Pancreas (tissue), 10 donors: Measurements from ENCODE around the gene EDEM3. TPM values are rescaled to one million over a fixed set of nuclear protein-coding genes. Genes with fewer than 3 reads are reported as not detected.

ENCODE experiments used
- ATAC-seq, 4 donors: fragments of 200-7000 bp; cut with Tn5 transposase; one replicate each; pipeline versions ENCODE4 v1.8.0 to v1.9.1; 2020; ENCODE audit warnings: mild to moderate bottlenecking in 4 of 4, moderate library complexity in 4 of 4
- DNase-seq, 6 donors: peaks; one replicate each; pipeline ENCODE4 v3.0.0-alpha.2; 2020
- FAIRE-seq: peaks from 2 replicates; lab custom pipeline; 2012; peaks lifted over from hg19 to GRCh38; lab: Jason Lieb, UNC
- H3K27ac ChIP-seq, 4 donors: fragments of 200-600 bp; sonication (generic); 1 replicate in 3 of 4; 2 replicates in 1 of 4; pipeline versions ENCODE4 v1.5.0 to v1.8.0; 2020
- H3K27me3 ChIP-seq, 4 donors: fragments of 200-600 bp; one replicate each; pipeline ENCODE4 v1.8.0; 2021
- H3K36me3 ChIP-seq, 3 donors: fragments of 200-600 bp; sonication (generic) in 1 of 3; one replicate each; pipeline versions ENCODE4 v1.5.0 to v1.8.0; 2020 to 2021
- H3K4me1 ChIP-seq, 3 donors: fragments of 200-600 bp; one replicate each; pipeline ENCODE4 v1.8.0; 2021
- H3K4me3 ChIP-seq, 4 donors: fragments of 200-600 bp; sonication (generic) in 2 of 4; one replicate each; pipeline versions ENCODE4 v1.5.0 to v1.8.0; 2020 to 2021
- H3K9me3 ChIP-seq, 4 donors: fragments of 200-600 bp; one replicate each; pipeline ENCODE4 v1.8.0; 2021
- WGBS, 2 donors: extraction: QIAGEN DNeasy Blood & Tissue Kit; methylation state at CpG; one replicate each; pipeline ENCODE4 v1.1.7; 2013; 5-methylcytosine and 5-hydroxymethylcytosine counted together
- intact Hi-C, 3 donors: fragments of 100-400 bp; cut with DNase I; formaldehyde crosslinking; loops; one replicate each; pipeline versions ENCODE4 v1.11.1 to v1.14.2; 2022
- polyA plus RNA-seq, 2 donors: library from polyadenylated mRNA; stranded (reverse); fragments of 200-250 nt; gene quantifications; one replicate each; pipeline ENCODE4 v1.2.3, GENCODE V29; 2013
- total RNA-seq, 6 donors: library from RNA; stranded (reverse); fragmentation: NEBNext Ultra II Directional in 4 of 6; extraction: Animal tissue kit (Norgen Biotek cat#: 25700) in 4 of 6; gene quantifications; one replicate each; pipeline versions ENCODE4 v1.2.1 to v1.2.4, GENCODE V29; 2021 to 2023
- TF ChIP-seq, protein P1 (sequence below), 4 donors: fragments of 200-600 bp; sonication (generic) in 3 of 4; IDR thresholded peaks; one replicate each; pipeline versions ENCODE4 v1.5.0 to v1.8.0; 2021; ENCODE audit warnings: antibody characterized with exemption in 4 of 4
- donor health status: healthy with polysubstance abuse.
- donor health status: DM: no; HTN: no; CAD: no; lungs with moderate emphysema.
- donor health status: DM: no; HTN: no; CAD: no.
- donor health status: control.
- donor health status: control.
- donor health status: Bipolar disorder and iron deficiency.
- donor health status: DM: yes; HTN: yes; CAD: no.
- donor health status: DM: no; HTN: no; CAD: no.
- donor health status: DM: no; HTN: no; CAD: no.
- donor health status: DM: yes; HTN: yes; CAD: no.

Gene EDEM3
- total and polyA plus RNA-seq, 8 donors, result 12.1 to 46.7 (median 34.1) TPM

DNA sequence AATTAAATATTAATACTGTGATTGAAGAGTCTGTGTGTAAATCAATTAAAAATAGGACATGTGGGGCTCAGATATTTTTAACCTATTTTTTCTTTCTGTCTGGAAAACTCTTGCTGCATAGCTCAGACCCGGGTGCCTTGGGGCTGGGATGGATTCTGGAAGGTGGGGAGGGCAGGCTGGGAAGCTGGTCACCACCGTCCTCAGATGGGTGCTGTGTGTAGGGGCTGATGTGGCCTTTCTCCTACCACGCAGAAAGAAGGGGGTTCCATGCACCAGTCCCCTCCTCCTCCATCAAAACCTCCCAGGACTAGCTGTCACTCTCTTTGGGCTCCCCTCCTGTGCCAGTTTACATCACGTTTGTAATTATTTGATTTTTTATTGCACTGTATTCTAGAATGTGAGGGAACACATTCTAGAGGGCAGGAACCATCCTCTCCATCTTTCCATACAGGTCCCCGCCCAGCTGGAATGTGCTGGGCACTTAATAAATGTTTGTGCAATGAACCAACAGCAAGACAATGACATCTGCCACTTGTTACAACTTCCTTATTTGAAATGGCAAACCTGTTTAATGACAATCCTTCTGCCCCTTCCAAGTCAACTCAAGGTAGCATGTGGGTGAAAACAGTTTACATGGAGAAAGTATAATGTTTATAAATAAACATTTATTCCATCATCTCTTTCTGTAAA, 104.3 kb downstream of the EDEM3 start:
- 63 to 64% methylated on average over 5 of the region's 5 CpGs for WGBS, 2 donors
- Histone ChIP-seq H3K36me3 (no peaks in the 10 kb centered on the region), H3K4me1 (no peaks in the 10 kb centered on the region), H3K4me3 (no peak overlapping the region), H3K9me3 (no peaks in the 10 kb centered on the region), H3K27me3 (no peaks in the 10 kb centered on the region), H3K27ac (no peak overlapping the region)
- TF ChIP-seq, protein P1, sequence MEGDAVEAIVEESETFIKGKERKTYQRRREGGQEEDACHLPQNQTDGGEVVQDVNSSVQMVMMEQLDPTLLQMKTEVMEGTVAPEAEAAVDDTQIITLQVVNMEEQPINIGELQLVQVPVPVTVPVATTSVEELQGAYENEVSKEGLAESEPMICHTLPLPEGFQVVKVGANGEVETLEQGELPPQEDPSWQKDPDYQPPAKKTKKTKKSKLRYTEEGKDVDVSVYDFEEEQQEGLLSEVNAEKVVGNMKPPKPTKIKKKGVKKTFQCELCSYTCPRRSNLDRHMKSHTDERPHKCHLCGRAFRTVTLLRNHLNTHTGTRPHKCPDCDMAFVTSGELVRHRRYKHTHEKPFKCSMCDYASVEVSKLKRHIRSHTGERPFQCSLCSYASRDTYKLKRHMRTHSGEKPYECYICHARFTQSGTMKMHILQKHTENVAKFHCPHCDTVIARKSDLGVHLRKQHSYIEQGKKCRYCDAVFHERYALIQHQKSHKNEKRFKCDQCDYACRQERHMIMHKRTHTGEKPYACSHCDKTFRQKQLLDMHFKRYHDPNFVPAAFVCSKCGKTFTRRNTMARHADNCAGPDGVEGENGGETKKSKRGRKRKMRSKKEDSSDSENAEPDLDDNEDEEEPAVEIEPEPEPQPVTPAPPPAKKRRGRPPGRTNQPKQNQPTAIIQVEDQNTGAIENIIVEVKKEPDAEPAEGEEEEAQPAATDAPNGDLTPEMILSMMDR (IDR thresholded peaks at IDR 0.05), result no peak
- DNase-seq (no peak), FAIRE-seq (no peak), ATAC-seq (no peak)
- intact Hi-C loops, result no loop called here

DNA sequence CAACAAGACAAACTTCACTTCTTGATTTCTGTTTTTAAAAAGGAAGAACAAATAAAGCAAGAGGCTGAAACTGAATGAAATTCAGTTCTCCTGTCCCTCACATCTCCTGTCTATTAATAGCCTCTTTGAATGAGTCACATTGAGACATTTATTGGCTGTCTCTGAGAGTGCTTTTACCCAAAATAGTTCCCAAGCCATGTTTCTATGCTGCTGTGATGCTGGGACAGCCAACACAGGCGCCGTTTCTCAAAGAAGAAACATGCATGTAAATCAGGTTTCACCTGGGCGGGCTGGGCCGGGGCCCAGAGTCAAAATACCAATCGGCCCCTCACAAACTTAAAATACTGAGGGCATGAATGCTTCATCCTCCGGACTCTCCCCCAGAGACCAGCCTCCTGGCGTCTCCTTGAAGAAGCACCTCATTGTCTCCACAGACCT, 105.2 kb downstream of the EDEM3 start:
- Histone ChIP-seq H3K4me1 (no peaks in the 10 kb centered on the region), H3K27ac (no peak overlapping the region), H3K4me3 (no peak overlapping the region), H3K27me3 (no peaks in the 10 kb centered on the region), H3K36me3 (no peaks in the 10 kb centered on the region), H3K9me3 (no peaks in the 10 kb centered on the region)
- 81 to 90% methylated on average over 7 of the region's 7 CpGs for WGBS, 2 donors
- TF ChIP-seq, protein P1 (IDR thresholded peaks at IDR 0.05), result no peak
- no peak for DNase-seq
- no peak for FAIRE-seq
- ATAC-seq, result peak in 1 of 4 donors; percentile 55
- intact Hi-C loops, result no loop called here

DNA sequence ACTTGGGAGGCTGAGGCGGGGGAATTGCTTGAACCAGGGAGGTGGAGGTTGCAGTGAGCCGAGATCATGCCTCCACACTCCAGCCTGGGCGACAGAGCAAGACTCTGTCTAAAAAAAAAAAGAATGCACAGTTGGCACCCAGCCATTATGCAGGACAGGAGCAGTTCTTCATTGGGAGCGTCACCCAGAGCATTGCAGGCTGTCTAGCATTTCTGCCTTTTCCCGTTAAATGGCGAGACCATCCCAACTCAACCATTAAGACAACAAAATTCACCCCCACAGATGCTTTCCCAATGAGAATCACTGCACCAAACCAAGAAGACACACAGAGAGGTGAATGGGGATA, 105.8 kb downstream of the EDEM3 start:
- FAIRE-seq, result no peak
- 83 to 86% methylated on average over 6 of the region's 6 CpGs for WGBS, 2 donors

DNA sequence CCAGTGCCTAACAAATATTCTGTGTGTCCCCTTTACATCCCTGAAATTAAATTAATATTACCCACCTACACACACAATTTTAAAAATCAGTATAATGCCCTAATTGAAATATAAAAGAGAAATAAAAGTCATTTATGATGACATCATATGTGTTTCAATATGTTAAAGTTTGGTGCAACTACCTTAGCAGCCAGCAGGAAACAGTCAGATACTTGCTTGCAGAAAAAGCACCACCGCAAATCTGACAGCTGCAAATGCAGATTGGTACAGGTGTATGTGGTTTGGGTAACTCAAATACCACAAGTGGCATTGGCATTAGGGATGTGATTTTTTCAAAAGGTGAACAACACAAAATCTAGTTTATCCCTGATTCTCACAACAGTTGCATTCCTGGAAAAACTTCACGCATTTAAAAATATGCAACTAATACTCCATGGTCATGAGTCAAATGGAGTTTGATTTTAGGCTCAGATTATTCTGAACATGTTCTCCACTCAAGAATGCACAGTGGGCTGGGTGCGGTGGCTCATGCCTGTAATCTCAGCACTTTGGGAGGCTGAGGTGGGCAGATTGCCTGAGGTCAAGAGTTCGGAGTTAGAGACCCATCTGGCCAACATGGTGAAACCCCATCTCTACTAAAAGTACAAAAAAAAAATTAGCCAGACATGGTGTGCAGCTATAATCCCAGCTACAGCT, 106.3 kb downstream of the EDEM3 start:
- Histone ChIP-seq H3K36me3 (no peaks in the 10 kb centered on the region), H3K27ac (no peak overlapping the region), H3K27me3 (no peaks in the 10 kb centered on the region), H3K4me1 (no peaks in the 10 kb centered on the region), H3K4me3 (no peak overlapping the region), H3K9me3 (no peaks in the 10 kb centered on the region)
- intact Hi-C loops, result no loop called here
- ATAC-seq (no peak), DNase-seq (no peak), FAIRE-seq (no peak)
- TF ChIP-seq, protein P1 (IDR thresholded peaks at IDR 0.05), result no peak
- WGBS, 2 donors, result 83 to 86% methylated on average over 4 of the region's 4 CpGs

More for the DNA sequence above, 105.8 kb downstream of the EDEM3 start:
- DNase-seq, result no peak
- Histone ChIP-seq H3K4me1 (no peaks in the 10 kb centered on the region), H3K4me3 (no peak overlapping the region), H3K36me3 (no peaks in the 10 kb centered on the region), H3K27ac (no peak overlapping the region), H3K27me3 (no peaks in the 10 kb centered on the region), H3K9me3 (no peaks in the 10 kb centered on the region)
- no peak for ATAC-seq
- TF ChIP-seq, protein P1 (IDR thresholded peaks at IDR 0.05), result no peak
- intact Hi-C loops, result no loop called here

DNA sequence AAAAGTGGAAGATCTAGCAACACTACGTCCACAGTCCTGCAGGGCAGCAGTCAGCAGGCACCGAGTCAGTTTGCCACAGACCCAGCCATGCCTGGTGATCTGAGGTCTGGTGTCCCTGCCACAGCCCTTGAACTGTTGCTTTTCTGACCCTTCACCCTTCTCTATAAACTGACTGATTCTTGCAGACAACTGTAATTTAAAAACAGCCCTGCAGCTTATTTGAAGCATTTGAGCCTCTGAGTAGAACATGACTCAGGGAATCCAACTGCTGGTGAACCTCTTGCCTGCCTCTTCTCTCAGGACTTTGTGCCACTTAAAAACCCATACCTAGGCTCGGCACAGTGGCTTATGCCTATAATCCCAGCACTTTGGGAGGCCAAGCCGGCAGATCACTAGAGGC, 107.2 kb downstream of the EDEM3 start:
- intact Hi-C loops, result no loop called here
- ATAC-seq (no peak), DNase-seq (no peak), FAIRE-seq (no peak)
- Histone ChIP-seq H3K4me1 (no peaks in the 10 kb centered on the region), H3K27ac (no peak overlapping the region), H3K27me3 (no peaks in the 10 kb centered on the region), H3K36me3 (no peaks in the 10 kb centered on the region), H3K4me3 (no peak overlapping the region), H3K9me3 (no peaks in the 10 kb centered on the region)
- 78% methylated on average over 4 of the region's 4 CpGs for WGBS, 2 donors
- TF ChIP-seq, protein P1 (IDR thresholded peaks at IDR 0.05), result no peak
